GM19395 (cell line): ENCODE results near the gene SLC12A4.

Experiments
- ATAC-seq: cut with Tn5 transposase; IDR thresholded peaks from one replicate; pipeline ENCODE4 v1.9.1; 2021; ENCODE audit warnings: mild to moderate bottlenecking, moderate library complexity; ENCODE audit not compliant: unreplicated experiment

Gene SLC12A4

GRCh38 chr16:67963662-67964321, 4.6 kb downstream of the SLC12A4 start:
- no peak for ATAC-seq

DNA sequence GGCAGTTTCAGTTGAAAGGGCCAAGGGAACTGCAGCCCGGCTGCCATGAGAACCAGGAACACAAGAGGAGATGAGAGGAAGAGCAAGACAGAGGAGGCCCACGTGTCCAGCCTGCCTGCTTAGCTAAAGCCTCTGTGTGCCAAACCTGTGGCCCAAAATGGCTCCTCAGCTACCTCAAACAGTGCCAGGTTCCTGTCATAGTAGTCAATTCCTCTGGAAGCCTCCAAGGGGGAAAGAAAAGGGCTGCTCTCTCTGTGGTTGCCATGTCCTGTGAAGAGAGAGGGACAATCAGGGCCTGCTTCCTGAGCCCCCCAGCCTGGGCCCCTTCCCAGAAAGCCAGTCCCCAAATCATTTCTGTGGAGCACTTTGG, 5.2 kb downstream of the SLC12A4 start:
- no peak for ATAC-seq

- ATAC-seq: no peak
These were observed 6.3 kb downstream of the SLC12A4 start for GRCh38 chr16:67962135-67962534.

GRCh38 chr16:67961551-67961957, 6.9 kb downstream of the SLC12A4 start:
- no peak for ATAC-seq

DNA sequence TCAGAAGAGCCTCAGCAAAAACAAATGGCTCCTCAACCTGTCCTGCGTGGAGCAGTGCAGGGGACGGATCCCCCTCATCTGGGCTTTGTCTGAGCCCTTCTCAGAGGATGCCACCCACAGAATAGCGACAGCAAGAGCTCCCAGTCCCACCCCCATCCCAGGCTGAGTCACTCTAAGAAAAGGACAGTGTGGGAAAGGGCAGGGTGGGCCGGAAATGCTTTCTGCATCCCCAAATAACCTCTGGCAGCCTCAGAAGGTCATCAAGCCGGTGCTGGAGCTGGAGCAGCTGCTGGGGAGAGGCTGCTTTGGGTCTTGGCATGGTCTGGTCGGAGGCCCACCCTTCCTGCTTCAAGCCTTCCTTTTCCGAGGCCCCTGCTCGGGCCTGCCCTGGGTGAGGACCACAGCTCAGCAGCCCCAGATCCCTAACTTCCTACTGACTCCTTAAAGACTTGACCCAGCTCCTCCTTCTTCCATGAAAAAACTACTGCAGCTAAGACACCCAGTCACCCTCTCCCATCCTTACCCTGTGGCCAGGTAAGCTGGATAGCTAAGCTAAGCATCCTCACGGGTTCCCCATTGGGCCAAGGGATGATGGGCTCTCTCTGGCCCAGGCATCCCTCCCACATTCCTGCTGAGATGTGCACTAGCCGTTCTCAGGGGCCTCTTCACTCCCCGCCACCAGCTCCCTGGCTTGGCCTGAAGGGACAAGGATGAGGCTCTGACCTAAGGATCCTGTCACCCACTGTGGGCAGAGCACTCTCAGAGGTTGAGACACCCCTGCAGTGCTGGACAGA, 8.7 kb downstream of the SLC12A4 start:
- ATAC-seq: no peak

- no peak for ATAC-seq
These were observed 10.8 kb downstream of the SLC12A4 start for GRCh38 chr16:67957622-67958021.

DNA sequence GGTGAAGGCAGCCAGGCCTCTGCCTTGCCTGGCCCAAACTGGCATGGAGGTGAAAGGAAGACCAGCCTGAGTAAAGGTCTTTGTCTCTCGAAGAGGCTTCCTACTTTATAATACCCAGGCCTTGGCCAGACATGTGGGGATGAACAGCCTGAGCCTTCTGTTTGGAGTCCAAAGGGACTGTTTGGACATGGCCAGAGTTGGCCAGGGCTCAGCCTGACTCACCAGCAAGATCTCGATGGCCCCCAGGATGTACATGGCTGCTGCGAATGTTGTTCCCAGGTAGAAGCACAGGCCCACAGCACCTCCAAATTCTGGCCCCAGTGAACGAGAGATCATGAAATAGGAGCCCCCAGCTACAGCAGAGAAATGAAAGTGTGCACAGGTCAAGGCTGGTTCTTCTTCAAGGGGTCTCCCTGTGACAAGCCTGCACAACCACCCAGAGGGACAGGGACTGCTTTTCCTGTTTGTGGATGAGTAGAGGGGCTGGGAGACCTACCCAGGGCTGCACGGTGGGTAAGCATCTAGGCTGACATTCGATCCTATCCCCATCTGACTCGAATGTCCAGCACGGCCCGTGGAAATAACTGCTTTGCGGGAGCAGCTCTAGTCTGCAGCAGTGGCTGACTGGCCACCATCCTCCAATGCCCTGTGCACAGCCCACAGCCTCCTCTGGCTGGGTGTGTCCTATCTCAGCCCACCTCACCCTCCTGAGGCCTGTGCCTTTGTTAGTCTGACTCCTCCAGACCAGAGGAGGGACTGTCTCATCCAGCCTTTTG, 13.8 kb downstream of the SLC12A4 start:
- ATAC-seq: no peak

- ATAC-seq: no peak
These were observed 14.6 kb downstream of the SLC12A4 start for GRCh38 chr16:67953641-67954375.

DNA sequence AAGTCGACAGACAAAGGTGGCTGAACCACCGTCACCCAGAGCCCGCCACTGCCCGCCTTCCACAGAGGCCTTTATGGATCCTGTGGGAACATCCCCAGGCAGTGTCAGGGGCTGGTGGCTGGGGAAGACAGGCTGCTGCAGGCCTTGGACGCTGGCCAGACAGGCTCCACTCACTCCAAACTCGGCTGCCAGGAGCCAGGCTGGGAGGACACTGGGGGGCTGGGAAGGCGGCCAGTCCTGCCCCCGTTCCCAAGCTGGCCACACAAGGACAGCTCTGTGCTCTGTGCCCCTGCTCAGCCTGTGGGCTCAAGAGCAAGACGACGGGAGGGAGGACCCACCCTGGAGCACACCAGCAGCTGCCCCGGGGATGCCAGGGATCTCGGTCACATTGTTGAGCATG, 17.0 kb downstream of the SLC12A4 start:
- ATAC-seq: no peak

GRCh38 chr16:67950335-67950843, 18.0 kb downstream of the SLC12A4 start:
- no peak for ATAC-seq

DNA sequence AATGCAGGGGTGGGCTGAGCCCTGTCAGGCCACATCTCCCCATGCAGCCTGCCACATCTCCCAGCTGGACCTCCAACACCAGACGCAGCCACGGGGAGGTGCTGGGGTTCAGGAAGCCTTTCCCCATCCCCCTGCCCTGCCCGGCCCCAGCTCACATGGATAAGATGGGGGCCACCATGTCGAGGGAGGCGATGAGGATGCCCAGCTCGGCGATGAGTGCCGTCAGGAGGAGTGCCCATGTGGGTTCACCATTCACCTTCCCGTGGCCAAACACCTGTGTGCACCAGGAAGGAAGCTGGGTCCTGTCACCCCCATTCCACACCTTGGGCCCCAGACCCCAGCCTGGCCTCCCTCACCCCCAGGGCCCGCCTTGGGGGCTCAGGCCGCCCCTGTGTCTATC, 18.8 kb downstream of the SLC12A4 start:
- ATAC-seq: no peak

DNA sequence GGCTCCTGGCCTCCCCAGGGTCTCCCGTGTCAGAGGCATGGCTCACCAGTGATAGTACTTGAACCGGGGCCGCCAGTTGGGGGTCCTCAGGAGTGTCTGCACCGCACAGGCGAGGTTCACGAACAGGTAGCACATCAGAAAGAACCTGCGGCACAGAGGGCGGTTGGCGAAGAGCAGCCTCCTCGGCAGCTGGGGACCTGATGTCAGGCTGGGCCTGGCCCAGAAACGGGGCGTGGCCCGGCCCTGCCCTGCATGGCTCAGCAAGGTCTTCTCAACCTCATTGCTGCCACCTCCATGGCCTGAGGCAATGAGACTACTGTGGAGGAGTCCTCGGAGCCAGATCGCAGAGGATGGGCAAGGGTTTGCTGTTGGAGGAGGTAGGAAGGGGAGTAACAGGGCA, 20.4 kb downstream of the SLC12A4 start:
- ATAC-seq: no peak

- ATAC-seq: no peak
These were observed 21.4 kb downstream of the SLC12A4 start for GRCh38 chr16:67946966-67947558.

DNA sequence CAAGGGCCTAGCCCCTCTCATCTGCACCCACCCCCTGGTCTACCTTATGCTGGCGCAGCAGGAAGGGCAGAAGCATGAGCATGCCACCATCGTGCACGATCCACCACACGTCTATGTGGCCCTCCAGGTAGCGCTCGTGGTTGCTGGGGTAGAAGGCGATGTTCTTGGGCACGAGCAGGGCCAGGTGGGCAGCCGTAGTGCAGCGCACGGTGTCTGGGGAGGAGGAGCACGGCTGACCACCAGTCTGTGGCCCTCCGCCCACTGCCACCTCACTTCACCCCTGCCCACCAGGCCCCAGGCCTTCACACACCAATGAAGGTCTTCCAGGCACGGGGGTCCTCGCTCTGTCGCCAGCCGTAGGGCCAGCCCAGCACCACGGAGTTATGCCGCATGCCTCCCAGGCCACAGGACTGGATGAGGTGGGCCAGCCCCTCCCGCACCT, 22.3 kb downstream of the SLC12A4 start:
- no peak for ATAC-seq

DNA sequence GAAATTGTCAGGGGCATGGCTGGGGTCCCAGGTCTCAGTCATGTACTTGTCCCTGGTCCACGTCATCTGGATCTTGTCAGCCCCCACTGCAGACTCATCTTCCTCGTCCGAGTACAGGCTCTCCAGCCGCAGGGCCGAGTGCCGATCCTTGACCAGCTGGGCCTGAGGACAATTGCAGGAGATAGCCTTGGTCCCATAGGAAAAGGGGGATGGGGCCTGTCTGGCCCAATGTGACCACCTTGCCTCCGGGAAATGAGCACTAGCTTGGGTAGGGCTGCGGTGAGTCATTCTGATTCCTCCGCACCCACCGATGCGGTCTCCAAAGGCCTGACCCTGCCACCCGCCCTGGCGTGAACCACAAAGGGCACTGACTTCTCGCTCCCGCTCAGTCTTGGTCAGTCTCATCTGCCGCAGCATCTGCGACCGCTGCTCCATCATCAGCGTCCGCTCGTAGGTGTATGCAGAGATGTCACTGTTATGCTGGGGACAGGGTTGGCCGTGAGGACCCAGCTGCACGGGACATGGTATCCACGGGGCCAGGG, 23.0 kb downstream of the SLC12A4 start:
- ATAC-seq: no peak

- no peak for ATAC-seq
These were observed 23.6 kb downstream of the SLC12A4 start for GRCh38 chr16:67944690-67945391.

GRCh38 chr16:67943619-67944504, 24.6 kb downstream of the SLC12A4 start, which contains the start of gene LCAT:
TSS of gene LCAT (minus strand) at chr16:67944120. CDS start at chr16:67944101, 19 bp downstream.
- no peak for ATAC-seq

- ATAC-seq: no peak
These were observed 25.2 kb downstream of the SLC12A4 start for GRCh38 chr16:67943256-67943618.
